Endodermal cell (in vitro differentiated cells): Measurements from ENCODE around the gene CHADL. TPM values are rescaled to one million over a fixed set of nuclear protein-coding genes. Genes with fewer than 3 reads are reported as not detected.
"Not testable (repeated sequence)": the region's sequence is repeated elsewhere in the genome, so short reads cannot be mapped to it uniquely, and the experiment has no call there.

Experiments used
- DNase-seq: peaks from one replicate; pipeline ENCODE4 v3.0.0-alpha.2; 2017
- H3K27ac ChIP-seq: 2 replicates; pipeline ENCODE4 v1.5.1; 2013; ENCODE audit warnings: mild to moderate bottlenecking, low read depth, low read length, moderate library complexity
- H3K27me3 ChIP-seq: 2 replicates; pipeline ENCODE4 v1.6.1; 2013; ENCODE audit warnings: mild to moderate bottlenecking, low read length, moderate library complexity; ENCODE audit not compliant: insufficient read depth, control insufficient read depth, poor library complexity, severe bottlenecking
- H3K36me3 ChIP-seq: 2 replicates; pipeline ENCODE4 v1.7.0; 2013; ENCODE audit warnings: mild to moderate bottlenecking, low read length, moderate library complexity; ENCODE audit not compliant: control insufficient read depth, insufficient read depth
- H3K4me1 ChIP-seq: one replicate; pipeline ENCODE4 v1.7.0; 2013; ENCODE audit warnings: low read length; ENCODE audit not compliant: control insufficient read depth, insufficient read depth
- H3K4me3 ChIP-seq: 2 replicates; pipeline ENCODE4 v1.5.1; 2013; ENCODE audit warnings: mild to moderate bottlenecking, low read length, moderate library complexity
- H3K9ac ChIP-seq: 2 replicates; pipeline ENCODE4 v1.6.1; 2013; ENCODE audit warnings: mild to moderate bottlenecking, low read length, moderate library complexity; ENCODE audit not compliant: poor library complexity, severe bottlenecking; ENCODE audit errors: extremely low read depth
- H3K9me3 ChIP-seq: 2 replicates; pipeline ENCODE4 v1.6.1; 2013; ENCODE audit warnings: mild to moderate bottlenecking, low read length, moderate library complexity; ENCODE audit not compliant: control insufficient read depth
- H3K27ac Mint-ChIP-seq: 2 replicates; pipeline ENCODE4 v1.8.0; 2020; ENCODE audit warnings: mixed read lengths
- H3K27me3 Mint-ChIP-seq: 2 replicates; pipeline ENCODE4 v1.8.0; 2021; ENCODE audit warnings: mild to moderate bottlenecking, mixed read lengths; ENCODE audit not compliant: insufficient read depth
- H3K36me3 Mint-ChIP-seq: 2 replicates; pipeline ENCODE4 v1.8.0; 2020; ENCODE audit warnings: low read depth, mixed read lengths
- H3K4me1 Mint-ChIP-seq: 2 replicates; pipeline ENCODE4 v1.8.0; 2020; ENCODE audit warnings: mixed read lengths
- H3K4me3 Mint-ChIP-seq: 2 replicates; pipeline ENCODE4 v1.8.0; 2020; ENCODE audit warnings: mild to moderate bottlenecking, moderate library complexity, mixed read lengths
- H3K9me3 Mint-ChIP-seq: 2 replicates; pipeline ENCODE4 v1.8.0; 2020; ENCODE audit warnings: mild to moderate bottlenecking, mixed read lengths
- WGBS, 2 experiments: methylation state at CpG; one replicate each; pipeline versions ENCODE4 v1.1.5 to v1.1.7; 2013; ENCODE audit warnings: missing lambda C conversion rate in 2 of 2, mixed read lengths in 1 of 2; ENCODE audit not compliant: insufficient coverage in 1 of 2, insufficient read length in 1 of 2; 5-methylcytosine and 5-hydroxymethylcytosine counted together
- microRNA-seq: library from miRNA; unstranded; fragments of <30 nt; microRNA quantifications from one replicate; pipeline ENCODE4 v1.2.0, GENCODE V29; 2020; ENCODE audit warnings: borderline microRNAs expressed
- total RNA-seq, 2 donors: library from RNA; stranded (reverse); fragmentation: NEBNext Ultra II Directional in 1 of 2; extraction: Animal tissue kit (Norgen Biotek cat#: 25700) in 1 of 2; gene quantifications; 2 replicates in 1 of 2; 3 replicates in 1 of 2; pipeline ENCODE4 v1.2.1, GENCODE V29; 2021
- TF ChIP-seq, protein P1 (sequence below): fragments of 200-600 bp; sonication (generic); conservative IDR thresholded peaks from 2 replicates; pipeline ENCODE4 v1.5.0; 2021; ENCODE audit warnings: antibody characterized with exemption, mild to moderate bottlenecking

CHADL gene
- total RNA-seq, 2 donors from 2014 or later, result 0.79 to 1.3 TPM

DNA sequence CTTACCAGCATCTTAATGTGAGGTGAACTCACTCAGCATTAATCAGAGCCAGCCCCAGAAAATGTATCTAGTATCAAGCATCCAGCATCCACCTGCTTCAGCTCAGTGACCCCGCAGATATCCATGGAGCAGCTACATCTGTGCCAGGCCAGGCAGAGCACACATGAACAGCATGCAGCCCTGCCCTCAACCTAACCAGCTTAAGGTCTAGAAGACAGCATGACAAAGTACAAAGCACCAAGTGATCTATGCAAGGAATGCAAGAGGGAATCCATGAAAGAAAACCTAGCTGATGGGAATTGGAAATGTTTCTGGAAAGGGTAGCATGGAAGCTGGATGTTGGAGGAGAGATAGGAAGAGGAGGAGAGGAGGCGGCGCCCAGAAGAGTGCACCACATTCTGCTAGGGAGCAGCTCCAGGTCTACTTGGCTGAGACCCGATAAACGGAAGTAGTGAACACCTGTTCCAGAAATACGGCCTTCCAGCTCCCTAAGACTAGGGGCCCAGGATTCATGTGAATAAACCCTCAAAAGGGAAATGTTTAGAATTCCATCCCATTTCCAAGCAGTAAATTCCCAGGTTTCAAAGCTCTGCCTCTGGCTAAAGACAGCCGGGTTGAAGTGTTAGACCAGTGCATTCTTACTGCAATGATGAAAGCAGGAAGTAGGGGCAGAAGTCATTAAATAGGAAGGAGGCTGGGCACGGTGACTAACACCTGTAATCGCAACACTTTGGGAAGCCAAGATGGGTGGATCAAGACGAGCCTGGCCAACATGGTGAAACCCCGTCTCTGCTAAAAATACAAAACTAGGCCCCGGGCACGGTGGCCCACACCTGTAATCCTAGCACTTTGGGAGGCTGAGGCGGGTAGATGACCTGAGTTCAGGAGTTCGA lies 59.1 kb downstream of the CHADL start:
- no peak overlapping the region for H3K4me3 Mint-ChIP-seq
- no peaks in the 10 kb centered on the region for H3K9me3 Mint-ChIP-seq
- Histone ChIP-seq H3K27ac (peak overlapping the region; percentile 53), H3K9ac (no peak overlapping the region), H3K27me3 (no peaks in the 10 kb centered on the region), H3K4me3 (no peak overlapping the region), H3K9me3 (no peaks in the 10 kb centered on the region), H3K4me1 (no peaks in the 10 kb centered on the region), H3K36me3 (peaks cover 41% of the 10 kb centered on the region)
- TF ChIP-seq, protein P1, sequence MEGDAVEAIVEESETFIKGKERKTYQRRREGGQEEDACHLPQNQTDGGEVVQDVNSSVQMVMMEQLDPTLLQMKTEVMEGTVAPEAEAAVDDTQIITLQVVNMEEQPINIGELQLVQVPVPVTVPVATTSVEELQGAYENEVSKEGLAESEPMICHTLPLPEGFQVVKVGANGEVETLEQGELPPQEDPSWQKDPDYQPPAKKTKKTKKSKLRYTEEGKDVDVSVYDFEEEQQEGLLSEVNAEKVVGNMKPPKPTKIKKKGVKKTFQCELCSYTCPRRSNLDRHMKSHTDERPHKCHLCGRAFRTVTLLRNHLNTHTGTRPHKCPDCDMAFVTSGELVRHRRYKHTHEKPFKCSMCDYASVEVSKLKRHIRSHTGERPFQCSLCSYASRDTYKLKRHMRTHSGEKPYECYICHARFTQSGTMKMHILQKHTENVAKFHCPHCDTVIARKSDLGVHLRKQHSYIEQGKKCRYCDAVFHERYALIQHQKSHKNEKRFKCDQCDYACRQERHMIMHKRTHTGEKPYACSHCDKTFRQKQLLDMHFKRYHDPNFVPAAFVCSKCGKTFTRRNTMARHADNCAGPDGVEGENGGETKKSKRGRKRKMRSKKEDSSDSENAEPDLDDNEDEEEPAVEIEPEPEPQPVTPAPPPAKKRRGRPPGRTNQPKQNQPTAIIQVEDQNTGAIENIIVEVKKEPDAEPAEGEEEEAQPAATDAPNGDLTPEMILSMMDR, result no peak
- no peaks in the 10 kb centered on the region for H3K27me3 Mint-ChIP-seq
- WGBS, 2 experiments, result 93 to 94% methylated on average over 14 to 15 of the region's 15 CpGs
- H3K27ac Mint-ChIP-seq, result peak overlapping the region; percentile 19
- peaks cover 38% of the 10 kb centered on the region for H3K36me3 Mint-ChIP-seq
- no peak for DNase-seq
- H3K4me1 Mint-ChIP-seq, result no peaks in the 10 kb centered on the region

DNA sequence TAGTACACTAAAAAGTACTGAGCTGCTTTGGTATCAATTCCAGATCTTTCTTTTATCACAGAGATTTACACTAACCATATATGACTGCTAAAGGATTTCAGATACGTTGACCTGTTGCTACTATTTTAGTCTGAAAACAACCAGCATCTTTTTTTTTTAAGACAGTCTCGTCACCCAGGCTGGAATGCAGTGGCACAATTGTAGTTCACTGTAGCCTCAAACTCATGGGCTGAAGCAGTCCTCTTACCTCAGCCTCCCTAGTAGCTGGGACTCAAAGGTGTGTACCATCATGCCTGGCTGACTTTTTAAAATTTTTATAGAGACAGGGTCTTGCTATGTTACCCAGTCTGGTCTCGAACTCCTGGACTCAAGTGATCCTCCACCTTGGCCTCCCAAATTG lies 59.8 kb downstream of the CHADL start:
- Mint-ChIP-seq H3K27ac (peak overlapping the region; percentile 19), H3K36me3 (peaks cover 44% of the 10 kb centered on the region), H3K27me3 (no peaks in the 10 kb centered on the region), H3K4me1 (no peaks in the 10 kb centered on the region), H3K9me3 (no peaks in the 10 kb centered on the region), H3K4me3 (no peak overlapping the region)
- H3K36me3 ChIP-seq, result peaks cover 47% of the 10 kb centered on the region
- no peak overlapping the region for H3K4me3 ChIP-seq
- TF ChIP-seq, protein P1, result no peak
- DNase-seq, result no peak
- no peaks in the 10 kb centered on the region for H3K9me3 ChIP-seq
- WGBS, 2 experiments, result 86 to 92% methylated on average over 3 of the region's 3 CpGs
- H3K4me1 ChIP-seq, result no peaks in the 10 kb centered on the region
- no peak overlapping the region for H3K9ac ChIP-seq
- no peaks in the 10 kb centered on the region for H3K27me3 ChIP-seq
- H3K27ac ChIP-seq, result peak overlapping the region; percentile 53

DNA sequence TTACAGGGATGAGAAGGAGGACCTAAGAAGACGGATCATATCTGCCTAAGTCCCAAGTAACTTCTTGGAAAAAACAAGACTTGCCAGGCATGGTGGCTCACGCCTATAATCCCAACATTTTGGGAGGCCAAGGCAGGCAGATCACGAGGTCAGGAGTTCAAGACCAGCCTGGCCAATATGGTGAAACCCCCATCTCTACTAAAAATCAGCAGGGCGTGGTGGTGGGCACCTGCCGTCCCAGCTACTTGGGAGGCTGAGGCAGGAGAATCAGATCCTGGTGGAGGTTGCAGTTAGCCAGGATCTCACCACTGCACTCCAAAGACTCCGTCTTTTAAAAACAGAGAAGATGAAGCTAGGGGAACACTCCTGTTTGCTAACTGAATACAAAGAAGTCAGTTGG lies 60.4 kb downstream of the CHADL start:
- WGBS, 2 experiments, result 93 to 94% methylated on average over 5 to 6 of the region's 6 CpGs

More for the DNA sequence above, 60.4 kb downstream of the CHADL start:
- not testable (repeated sequence) for H3K27me3 ChIP-seq, H3K27me3 Mint-ChIP-seq, H3K9ac ChIP-seq, DNase-seq, H3K4me3 ChIP-seq, H3K4me1 Mint-ChIP-seq, H3K27ac ChIP-seq, H3K27ac Mint-ChIP-seq, H3K9me3 Mint-ChIP-seq, H3K4me3 Mint-ChIP-seq, H3K9me3 ChIP-seq, H3K4me1 ChIP-seq
- H3K36me3 Mint-ChIP-seq, result peaks cover 50% of the 10 kb centered on the region
- peaks cover 53% of the 10 kb centered on the region for H3K36me3 ChIP-seq

Small RNAs within 50 kb of the gene (microRNA-seq; reads per million reads assigned to microRNA genes)
- gene MIR6889, result not detected

Other genes starting within 250 kb of the CHADL start
- gene EP300, start 148.3 kb downstream of the CHADL start, total RNA-seq, result 100 to 1,000 TPM in 1 of 2 donors, 10 to 100 TPM in 1; 95.5 to 130 TPM
- gene L3MBTL2, start 35.6 kb downstream of the CHADL start, total RNA-seq, result 10 to 100 TPM; 24.3 to 26.5 TPM
- gene RANGAP1, start 45.3 kb upstream of the CHADL start, total RNA-seq, result 100 to 1,000 TPM in 1 of 2 donors, 10 to 100 TPM in 1; 95.2 to 122 TPM
- gene ZC3H7B, start 60.6 kb upstream of the CHADL start, total RNA-seq, result 10 to 100 TPM; 70.9 to 74.2 TPM
- gene TEF, start 141.0 kb upstream of the CHADL start, total RNA-seq, result 1 to 10 TPM; 4.7 to 7.9 TPM
- gene TOB2, start 205.9 kb upstream of the CHADL start, total RNA-seq, result 10 to 100 TPM; 51.2 to 57.9 TPM
- gene PHF5A, start 227.8 kb upstream of the CHADL start, total RNA-seq, result 10 to 100 TPM; 71.0 to 80.8 TPM
- 10 to 100 TPM; 69.0 to 82.3 TPM for gene ACO2, start 228.2 kb upstream of the CHADL start, total RNA-seq